Suppressor macrophage (primary cell): Measurements from ENCODE around the gene IP6K3.

ENCODE experiments used
- DNase-seq, 4 experiments: peaks; one replicate each; pipeline ENCODE4 v3.0.0-alpha.2; 2020 to 2022

Gene IP6K3

GRCh38 chr6:33722103-33722623, 24.5 kb downstream of the IP6K3 start:
- DNase-seq, result no peak

GRCh38 chr6:33721508-33721907, 25.2 kb downstream of the IP6K3 start:
- no peak for DNase-seq

- DNase-seq, result peak in 2 of 4 experiments; percentile 7 to 10
Measured at GRCh38 chr6:33720998-33721397, 25.7 kb downstream of the IP6K3 start.

GRCh38 chr6:33719326-33719987, 27.2 kb downstream of the IP6K3 start:
- DNase-seq, result no peak

GRCh38 chr6:33718713-33719112, 28.0 kb downstream of the IP6K3 start:
- no peak for DNase-seq

GRCh38 chr6:33717934-33718455, 28.7 kb downstream of the IP6K3 start:
- DNase-seq, result no peak

GRCh38 chr6:33716890-33717632, 29.6 kb downstream of the IP6K3 start:
- no peak for DNase-seq

GRCh38 chr6:33716379-33716778, 30.3 kb downstream of the IP6K3 start:
- DNase-seq, result no peak

- no peak for DNase-seq
Measured at GRCh38 chr6:33714385-33715040, 32.2 kb downstream of the IP6K3 start.

- DNase-seq, result no peak
Measured at GRCh38 chr6:33713786-33714185, 32.9 kb downstream of the IP6K3 start.

- DNase-seq, result peak in 1 of 4 experiments; percentile 16
Measured at GRCh38 chr6:33712914-33713313, 33.8 kb downstream of the IP6K3 start.

GRCh38 chr6:33711140-33712129, 35.3 kb downstream of the IP6K3 start, which contains the start of gene UQCC2:
Gene UQCC2, minus strand, starts transcription at chr6:33711700. Its CDS starts 14 bp downstream, at chr6:33711686.
- peak; percentile 98 to 100 (median 100) for DNase-seq

- DNase-seq, result peak in 2 of 4 experiments; percentile 5 to 14
Measured at GRCh38 chr6:33710296-33711121, 36.2 kb downstream of the IP6K3 start.

- no peak for DNase-seq
Measured at GRCh38 chr6:33709605-33710295, 37.0 kb downstream of the IP6K3 start.

GRCh38 chr6:33708516-33709204, 38.0 kb downstream of the IP6K3 start:
- no peak for DNase-seq

- DNase-seq, result no peak
Measured at GRCh38 chr6:33707771-33708170, 38.9 kb downstream of the IP6K3 start.

- DNase-seq, result no peak
Measured at GRCh38 chr6:33705955-33706725, 40.6 kb downstream of the IP6K3 start.

- no peak for DNase-seq
Measured at GRCh38 chr6:33705268-33705885, 41.3 kb downstream of the IP6K3 start.
